ENCODE results near the gene ZNF775.

Gene ZNF775

GRCh38 chr7:150401424-150401790 lies 22.3 kb downstream of the ZNF775 start:
- DNase-seq (ENCODE audit: low read depth in 2 of 2), result no peak

- no peak for DNase-seq (ENCODE audit: low read depth in 2 of 2)
These were observed 22.9 kb downstream of the ZNF775 start for GRCh38 chr7:150401861-150402631.

- no peak for DNase-seq (ENCODE audit: low read depth in 2 of 2)
These were observed 23.7 kb downstream of the ZNF775 start for GRCh38 chr7:150402671-150403321.

- no peak for DNase-seq (ENCODE audit: low read depth in 2 of 2)
These were observed 24.4 kb downstream of the ZNF775 start for GRCh38 chr7:150403376-150404171.

- no peak for DNase-seq (ENCODE audit: low read depth in 2 of 2)
These were observed 25.2 kb downstream of the ZNF775 start for GRCh38 chr7:150404172-150404804.

- peak; percentile 75 to 77 for DNase-seq (ENCODE audit: low read depth in 2 of 2)
These were observed 25.9 kb downstream of the ZNF775 start for GRCh38 chr7:150404805-150405583.

- no peak for DNase-seq (ENCODE audit: low read depth in 2 of 2)
These were observed 26.6 kb downstream of the ZNF775 start for GRCh38 chr7:150405584-150406311.

- no peak for DNase-seq (ENCODE audit: low read depth in 2 of 2)
These were observed 27.1 kb downstream of the ZNF775 start for GRCh38 chr7:150406312-150406566.

GRCh38 chr7:150406567-150407421 lies 27.7 kb downstream of the ZNF775 start:
- DNase-seq (ENCODE audit: low read depth in 2 of 2), result no peak

GRCh38 chr7:150407588-150408392 lies 28.7 kb downstream of the ZNF775 start:
- DNase-seq (ENCODE audit: low read depth in 2 of 2), result no peak

- no peak for DNase-seq (ENCODE audit: low read depth in 2 of 2)
These were observed 29.5 kb downstream of the ZNF775 start for GRCh38 chr7:150408393-150409299.

- DNase-seq (ENCODE audit: low read depth in 2 of 2), result no peak
These were observed 30.3 kb downstream of the ZNF775 start for GRCh38 chr7:150409300-150410030.

- no peak for DNase-seq (ENCODE audit: low read depth in 2 of 2)
These were observed 31.0 kb downstream of the ZNF775 start for GRCh38 chr7:150410131-150410530.

GRCh38 chr7:150410680-150411346 lies 31.7 kb downstream of the ZNF775 start:
- no peak for DNase-seq (ENCODE audit: low read depth in 2 of 2)

GRCh38 chr7:150411606-150412005 lies 32.5 kb downstream of the ZNF775 start:
- DNase-seq (ENCODE audit: low read depth in 2 of 2), result no peak

GRCh38 chr7:150412016-150412415 lies 32.9 kb downstream of the ZNF775 start:
- DNase-seq (ENCODE audit: low read depth in 2 of 2), result no peak
